IMR-90 (cell line): ENCODE measurements around the gene DCP1A. TPM values are rescaled to one million over a fixed set of nuclear protein-coding genes. Genes with fewer than 3 reads are reported as not detected.

Experiments used
- ATAC-seq: fragments of 200-7000 bp; cut with Tn5 transposase; 2 replicates; pipeline ENCODE4 v1.9.1; 2020; ENCODE audit warnings: low read depth, mild to moderate bottlenecking, moderate library complexity
- BruUV-seq: library from RNA; stranded (reverse); fragments of 400-500 nt; replicated peaks from 2 replicates; lab custom pipeline; 2021; lab: Mats Ljungman, UMichigan
- CTCF ChIA-PET: fragments of 300-600 bp; formaldehyde crosslinking; extraction: SDS; loops from one replicate; lab custom pipeline; 2021; ENCODE audit warnings: antibody characterized with exemption; lab: Yijun Ruan, JAX
- POLR2A ChIA-PET: fragments of 300-600 bp; sonication (Branson Sonifier 250); formaldehyde crosslinking; loops from one replicate; lab custom pipeline; 2022; ENCODE audit warnings: antibody characterized with exemption; ENCODE audit not compliant: unreplicated experiment; lab: Charles Lee
- DNase-seq: peaks from one replicate; pipeline ENCODE4 v3.0.0; 2013
- H2AFZ ChIP-seq: replicated peaks from 2 replicates; pipeline ENCODE3; 2013; ENCODE audit warnings: low read length, mild to moderate bottlenecking; ENCODE audit not compliant: poor library complexity
- H2AK5ac ChIP-seq: 2 replicates; pipeline ENCODE4 v1.6.1; 2013; ENCODE audit warnings: low read depth, low read length, inconsistent platforms
- H2AK9ac ChIP-seq: replicated peaks from 2 replicates; pipeline ENCODE3; 2013; ENCODE audit warnings: mild to moderate bottlenecking, low read depth, low read length, moderate library complexity; ENCODE audit not compliant: poor library complexity
- H2BK120ac ChIP-seq: 2 replicates; pipeline ENCODE4 v1.6.1; 2013; ENCODE audit warnings: low read depth, low read length, inconsistent platforms
- H2BK15ac ChIP-seq: 3 replicates; pipeline ENCODE4 v1.6.1; 2013; ENCODE audit warnings: low read depth, low read length, inconsistent platforms
- H2BK20ac ChIP-seq: 2 replicates; pipeline ENCODE4 v1.6.1; 2013; ENCODE audit warnings: low read depth, mild to moderate bottlenecking, inconsistent platforms, low read length, moderate library complexity
- H2BK5ac ChIP-seq: 2 replicates; pipeline ENCODE4 v1.6.1; 2013; ENCODE audit warnings: mild to moderate bottlenecking, low read depth, low read length, inconsistent platforms; ENCODE audit not compliant: poor library complexity, severe bottlenecking
- H3K14ac ChIP-seq: replicated peaks from 2 replicates; pipeline ENCODE4 v1.6.1; 2013; ENCODE audit warnings: low read depth, low read length, inconsistent platforms
- H3K18ac ChIP-seq: 2 replicates; pipeline ENCODE4 v1.6.1; 2013; ENCODE audit warnings: low read depth, low read length, control low read depth
- H3K23ac ChIP-seq: 2 replicates; pipeline ENCODE4 v1.6.1; 2013; ENCODE audit warnings: low read depth, low read length, inconsistent platforms
- H3K27ac ChIP-seq: 2 replicates; pipeline ENCODE4 v1.5.1; 2013; ENCODE audit warnings: mild to moderate bottlenecking, control low read depth, low read length; ENCODE audit not compliant: insufficient read depth
- H3K27me3 ChIP-seq: 2 replicates; pipeline ENCODE4 v1.6.1; 2013; ENCODE audit warnings: low read length; ENCODE audit not compliant: control insufficient read depth, insufficient read depth
- H3K36me3 ChIP-seq: 2 replicates; pipeline ENCODE4 v1.6.1; 2013; ENCODE audit warnings: low read length, mixed read lengths; ENCODE audit not compliant: control insufficient read depth, insufficient read depth
- H3K4ac ChIP-seq: 2 replicates; pipeline ENCODE4 v1.6.1; 2013; ENCODE audit warnings: low read depth, low read length, inconsistent platforms
- H3K4me1 ChIP-seq: 2 replicates; pipeline ENCODE4 v1.6.1; 2013; ENCODE audit warnings: low read length, mixed read lengths; ENCODE audit not compliant: control insufficient read depth, insufficient read depth
- H3K4me2 ChIP-seq: 2 replicates; pipeline ENCODE4 v1.6.1; 2013; ENCODE audit warnings: low read depth, mild to moderate bottlenecking, control low read depth, low read length, moderate library complexity
- H3K4me3 ChIP-seq: 2 replicates; pipeline ENCODE4 v1.5.1; 2013; ENCODE audit warnings: low read depth, mild to moderate bottlenecking, control low read depth, low read length, moderate library complexity; ENCODE audit not compliant: insufficient read depth
- H3K56ac ChIP-seq: 2 replicates; pipeline ENCODE4 v1.6.1; 2013; ENCODE audit warnings: low read length, inconsistent platforms; ENCODE audit not compliant: insufficient read depth; ENCODE audit errors: extremely low read depth
- H3K79me1 ChIP-seq, 2 experiments: 2 replicates each; pipeline ENCODE4 v1.6.1; 2013; ENCODE audit warnings: low read length in 2 of 2, inconsistent platforms in 1 of 2, low read depth in 1 of 2
- H3K9ac ChIP-seq: 2 replicates; pipeline ENCODE4 v1.6.1; 2013; ENCODE audit warnings: low read depth, low read length, control low read depth
- H3K9me1 ChIP-seq: 2 replicates; pipeline ENCODE4 v1.6.1; 2013; ENCODE audit warnings: low read length, inconsistent platforms; ENCODE audit not compliant: insufficient read depth
- H3K9me3 ChIP-seq: 2 replicates; pipeline ENCODE4 v1.6.1; 2013; ENCODE audit warnings: low read length; ENCODE audit not compliant: control insufficient read depth, insufficient read depth
- H4K20me1 ChIP-seq: 2 replicates; pipeline ENCODE4 v1.6.1; 2013; ENCODE audit warnings: low read length, inconsistent platforms; ENCODE audit not compliant: insufficient read depth
- H4K5ac ChIP-seq: 2 replicates; pipeline ENCODE4 v1.6.1; 2013; ENCODE audit warnings: mild to moderate bottlenecking, low read depth, low read length, control low read depth
- H4K8ac ChIP-seq, 2 experiments: 2 replicates each; pipeline ENCODE4 v1.6.1; 2013; ENCODE audit warnings: low read depth in 2 of 2, low read length in 2 of 2, control low read depth in 1 of 2, inconsistent platforms in 1 of 2
- H4K91ac ChIP-seq: 2 replicates; pipeline ENCODE4 v1.6.1; 2013; ENCODE audit warnings: low read depth, low read length, inconsistent platforms; ENCODE audit not compliant: insufficient read depth
- BHLHE40 ChIP-seq: fragments of 150-350 bp; IDR thresholded peaks from 2 replicates; pipeline ENCODE4 v1.6.1; 2016; ENCODE audit warnings: mild to moderate bottlenecking, low read depth, low read length
- CEBPB ChIP-seq: IDR thresholded peaks from 2 replicates; pipeline ENCODE4 v1.6.1; 2012; ENCODE audit warnings: low read depth, low read length, improper control_type of control experiment
- CHD1 ChIP-seq: IDR thresholded peaks from 2 replicates; pipeline ENCODE4 v1.6.1; 2012; ENCODE audit warnings: low read depth, low read length, improper control_type of control experiment
- FOS ChIP-seq: fragments of 150-350 bp; IDR thresholded peaks from 2 replicates; pipeline ENCODE4 v1.6.1; 2016; ENCODE audit warnings: low read depth, low read length
- MAFK ChIP-seq: IDR thresholded peaks from 2 replicates; pipeline ENCODE4 v1.6.1; 2012; ENCODE audit warnings: low read depth, low read length, improper control_type of control experiment
- MAZ ChIP-seq: IDR thresholded peaks from 2 replicates; pipeline ENCODE4 v1.6.1; 2012; ENCODE audit warnings: low read depth, mild to moderate bottlenecking, low read length, improper control_type of control experiment, moderate library complexity, borderline replicate concordance
- MXI1 ChIP-seq: IDR thresholded peaks from 2 replicates; pipeline ENCODE4 v1.6.1; 2012; ENCODE audit warnings: low read depth, mild to moderate bottlenecking, low read length, moderate library complexity, borderline replicate concordance
- NFE2L2 ChIP-seq: fragments of 150-350 bp; IDR thresholded peaks from 2 replicates; pipeline ENCODE4 v1.6.1; 2016; ENCODE audit warnings: low read depth, mild to moderate bottlenecking, low read length
- POLR2A ChIP-seq: IDR thresholded peaks from 2 replicates; pipeline ENCODE4 v1.6.1; 2012; ENCODE audit warnings: mild to moderate bottlenecking, low read depth, low read length
- RAD21 ChIP-seq: IDR thresholded peaks from 2 replicates; pipeline ENCODE4 v1.6.1; 2012; ENCODE audit warnings: low read length, improper control_type of control experiment
- RCOR1 ChIP-seq: IDR thresholded peaks from 2 replicates; pipeline ENCODE4 v1.6.1; 2012; ENCODE audit warnings: mild to moderate bottlenecking, low read length, improper control_type of control experiment; ENCODE audit not compliant: insufficient replicate concordance
- SMC3 ChIP-seq: fragments of 150-350 bp; IDR thresholded peaks from 2 replicates; pipeline ENCODE4 v1.6.1; 2016; ENCODE audit warnings: low read depth, mild to moderate bottlenecking, antibody characterized with exemption, low read length, moderate library complexity
- WGBS, 2 experiments: methylation state at CpG; one replicate each; pipeline versions ENCODE4 v1.1.5 to v1.1.7; 2013; ENCODE audit warnings: missing lambda C conversion rate in 2 of 2; ENCODE audit not compliant: insufficient read length in 1 of 2; ENCODE audit errors: extremely low coverage in 2 of 2; 5-methylcytosine and 5-hydroxymethylcytosine counted together
- dilution Hi-C: fragments of 300-500 bp; cut with HindIII; formaldehyde crosslinking; loops from one replicate; pipeline ENCODE4 v1.14.3; 2018; ENCODE audit warnings: low sequenced_read_pairs; ENCODE audit not compliant: unreplicated experiment
- in situ Hi-C: fragments of 300-500 bp; cut with MboI; formaldehyde crosslinking; loops from 3 replicates; pipeline ENCODE4 v1.14.3; 2019; ENCODE audit warnings: low sequenced_read_pairs, inconsistent platforms, mixed read lengths
- intact Hi-C: fragments of 100-400 bp; cut with micrococcal nuclease; formaldehyde crosslinking; loops from 2 replicates; pipeline ENCODE4 v1.10.0; 2022
- polyA plus RNA-seq, 3 experiments: library from polyadenylated mRNA; depleted of rRNA; stranded (reverse); fragments of >200 nt; gene quantifications; 2 replicates each; pipeline ENCODE4 v1.2.3, GENCODE V29; 2012; ENCODE audit warnings: low replicate concordance in 1 of 3
- total RNA-seq: library from RNA; depleted of rRNA; stranded (reverse); fragments of >200 nt; gene quantifications from 2 replicates; pipeline ENCODE4 v1.2.3, GENCODE V29; 2012
- TF ChIP-seq, protein P1 (sequence below): fragments of 150-350 bp; IDR thresholded peaks from 2 replicates; pipeline ENCODE4 v1.6.1; 2016; ENCODE audit warnings: low read depth, mild to moderate bottlenecking, low read length, moderate library complexity, borderline replicate concordance
- TF ChIP-seq, protein P2 (sequence below): fragments of 150-350 bp; IDR thresholded peaks from 2 replicates; pipeline ENCODE4 v1.6.1; 2017; ENCODE audit warnings: mild to moderate bottlenecking, antibody characterized with exemption, low read length, low read depth
- TF ChIP-seq, protein P3 (sequence below): conservative IDR thresholded peaks from 2 replicates; pipeline ENCODE4 v1.5.1; 2012; ENCODE audit warnings: mild to moderate bottlenecking, low read depth, low read length, improper control_type of control experiment

DCP1A gene
- total and polyA plus RNA-seq, 2 of the 4 experiments (the other 2 are of a cell fraction) = 13.2 to 30.1 TPM

DNA sequence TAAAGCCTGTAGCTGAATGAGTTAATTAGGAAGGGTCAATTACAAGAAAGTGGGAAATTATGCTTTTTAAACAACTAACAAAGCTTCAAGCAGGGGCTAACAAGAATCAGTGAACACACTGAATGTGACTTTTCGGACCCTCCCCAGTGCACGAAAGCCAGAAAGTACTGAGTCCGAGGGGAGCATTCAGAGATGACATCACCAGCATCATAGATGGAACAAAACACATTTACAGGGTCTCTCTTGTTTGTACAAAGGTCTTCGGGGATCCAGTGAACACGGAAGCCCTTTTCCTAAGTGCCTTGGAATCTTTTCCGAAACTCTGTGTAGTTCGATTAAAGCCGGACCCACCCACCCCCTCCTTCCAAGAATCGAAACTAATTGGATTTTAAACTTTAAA lies 829 bp downstream of the DCP1A start:
- H3K9me1 ChIP-seq = no peaks in the 10 kb centered on the region
- H2BK15ac ChIP-seq = no peak overlapping the region
- peak overlapping the region; percentile 91; the same call in 1 of the 2 replicates for H4K91ac ChIP-seq
- intact Hi-C loops (loop anchor here (5.0 to 10.0 kb wide), 2 partner anchors 49 to 538 kb away; partner anchors contain the start of gene ACTR8), in situ Hi-C loops (no loop called here), dilution Hi-C loops (no loop called here)
- peak overlapping the region; percentile 97 for H3K27ac ChIP-seq
- H3K27me3 ChIP-seq = no peaks in the 10 kb centered on the region
- H3K4ac ChIP-seq = peak overlapping the region; percentile 97
- WGBS, 2 experiments = 20% methylated on average over 1 of the region's 9 CpGs; no CpG with 5 or more reads in 1 of the 2 experiments
- H2AK9ac ChIP-seq = peak overlapping the region; percentile 55
- no peak overlapping the region for H3K18ac ChIP-seq
- no peaks in the 10 kb centered on the region; the same call in 1 of the 2 replicates for H3K4me1 ChIP-seq
- no peak for ATAC-seq
- peak overlapping the region; percentile 94 for H3K56ac ChIP-seq
- H2AFZ ChIP-seq = peak overlapping the region; percentile 37
- H3K9me3 ChIP-seq = no peaks in the 10 kb centered on the region
- BruUV-seq = TSS peak; percentile 56
- no peak overlapping the region for H2BK120ac ChIP-seq
- H3K9ac ChIP-seq = peak overlapping the region; percentile 98
- H3K14ac ChIP-seq = peak overlapping the region; percentile 97
- H4K8ac ChIP-seq = peak overlapping the region; percentile 93 to 95; a peak in 3 of 4 replicates
- no peaks in the 10 kb centered on the region for H4K20me1 ChIP-seq
- H4K5ac ChIP-seq = no peak overlapping the region
- ChIA-PET POLR2A (no interaction called here), CTCF (no interaction called here)
- H3K4me2 ChIP-seq = peak overlapping the region; percentile 90
- H3K4me3 ChIP-seq = peak overlapping the region; percentile 82
- H3K79me1 ChIP-seq = peaks cover 0 to 23% of the 10 kb centered on the region in 2 experiments; a peak in 2 of 4 replicates
- DNase-seq = no peak
- H2BK5ac ChIP-seq = peak overlapping the region; percentile 93
- peak overlapping the region; percentile 1; the same call in 1 of the 2 replicates for H2AK5ac ChIP-seq
- no peak overlapping the region for H2BK20ac ChIP-seq
- H3K36me3 ChIP-seq = 0 out of 2 replicates have a peak, but pooled peaks cover 5% of the 10 kb centered on the region
- H3K23ac ChIP-seq = peak overlapping the region; percentile 99
- TF ChIP-seq SMC3 (no peak), MAZ (no peak), CEBPB (no peak), RAD21 (no peak), BHLHE40 (no peak), RCOR1 (no peak), FOS (no peak), POLR2A (no peak), MAFK (no peak), MXI1 (no peak), NFE2L2 (no peak), CHD1 (no peak)
- TF ChIP-seq, protein P1, sequence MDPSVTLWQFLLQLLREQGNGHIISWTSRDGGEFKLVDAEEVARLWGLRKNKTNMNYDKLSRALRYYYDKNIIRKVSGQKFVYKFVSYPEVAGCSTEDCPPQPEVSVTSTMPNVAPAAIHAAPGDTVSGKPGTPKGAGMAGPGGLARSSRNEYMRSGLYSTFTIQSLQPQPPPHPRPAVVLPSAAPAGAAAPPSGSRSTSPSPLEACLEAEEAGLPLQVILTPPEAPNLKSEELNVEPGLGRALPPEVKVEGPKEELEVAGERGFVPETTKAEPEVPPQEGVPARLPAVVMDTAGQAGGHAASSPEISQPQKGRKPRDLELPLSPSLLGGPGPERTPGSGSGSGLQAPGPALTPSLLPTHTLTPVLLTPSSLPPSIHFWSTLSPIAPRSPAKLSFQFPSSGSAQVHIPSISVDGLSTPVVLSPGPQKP = no peak
- TF ChIP-seq, protein P2, sequence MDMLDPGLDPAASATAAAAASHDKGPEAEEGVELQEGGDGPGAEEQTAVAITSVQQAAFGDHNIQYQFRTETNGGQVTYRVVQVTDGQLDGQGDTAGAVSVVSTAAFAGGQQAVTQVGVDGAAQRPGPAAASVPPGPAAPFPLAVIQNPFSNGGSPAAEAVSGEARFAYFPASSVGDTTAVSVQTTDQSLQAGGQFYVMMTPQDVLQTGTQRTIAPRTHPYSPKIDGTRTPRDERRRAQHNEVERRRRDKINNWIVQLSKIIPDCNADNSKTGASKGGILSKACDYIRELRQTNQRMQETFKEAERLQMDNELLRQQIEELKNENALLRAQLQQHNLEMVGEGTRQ = no peak
- TF ChIP-seq, protein P3, sequence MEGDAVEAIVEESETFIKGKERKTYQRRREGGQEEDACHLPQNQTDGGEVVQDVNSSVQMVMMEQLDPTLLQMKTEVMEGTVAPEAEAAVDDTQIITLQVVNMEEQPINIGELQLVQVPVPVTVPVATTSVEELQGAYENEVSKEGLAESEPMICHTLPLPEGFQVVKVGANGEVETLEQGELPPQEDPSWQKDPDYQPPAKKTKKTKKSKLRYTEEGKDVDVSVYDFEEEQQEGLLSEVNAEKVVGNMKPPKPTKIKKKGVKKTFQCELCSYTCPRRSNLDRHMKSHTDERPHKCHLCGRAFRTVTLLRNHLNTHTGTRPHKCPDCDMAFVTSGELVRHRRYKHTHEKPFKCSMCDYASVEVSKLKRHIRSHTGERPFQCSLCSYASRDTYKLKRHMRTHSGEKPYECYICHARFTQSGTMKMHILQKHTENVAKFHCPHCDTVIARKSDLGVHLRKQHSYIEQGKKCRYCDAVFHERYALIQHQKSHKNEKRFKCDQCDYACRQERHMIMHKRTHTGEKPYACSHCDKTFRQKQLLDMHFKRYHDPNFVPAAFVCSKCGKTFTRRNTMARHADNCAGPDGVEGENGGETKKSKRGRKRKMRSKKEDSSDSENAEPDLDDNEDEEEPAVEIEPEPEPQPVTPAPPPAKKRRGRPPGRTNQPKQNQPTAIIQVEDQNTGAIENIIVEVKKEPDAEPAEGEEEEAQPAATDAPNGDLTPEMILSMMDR = no peak
